ENCODE results near the gene CCDC188.

CCDC188 gene

DNA sequence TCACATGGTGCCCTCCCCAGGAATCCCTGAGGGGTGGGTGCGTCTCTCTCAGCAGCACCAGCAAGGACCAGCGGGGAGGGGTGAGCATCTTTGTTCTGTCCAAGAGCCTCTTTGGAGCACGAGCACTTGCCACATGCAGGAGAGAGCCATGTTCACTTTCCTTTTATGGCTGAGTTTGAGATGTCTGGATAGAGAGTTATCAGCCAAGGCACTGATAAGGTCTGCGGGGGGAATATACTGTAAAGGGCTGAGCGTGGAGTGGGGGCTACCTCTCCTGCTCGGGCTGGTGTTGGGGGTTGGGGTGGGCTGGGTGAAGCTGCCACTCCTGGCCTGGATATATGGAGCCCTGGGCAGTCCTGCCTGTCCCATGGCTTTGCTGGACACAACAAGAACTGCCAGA, 34.9 kb upstream of the CCDC188 start:
- DNase-seq (ENCODE audit: low read depth in 1 of 2, low spot score in 1 of 2) = no peak

DNA sequence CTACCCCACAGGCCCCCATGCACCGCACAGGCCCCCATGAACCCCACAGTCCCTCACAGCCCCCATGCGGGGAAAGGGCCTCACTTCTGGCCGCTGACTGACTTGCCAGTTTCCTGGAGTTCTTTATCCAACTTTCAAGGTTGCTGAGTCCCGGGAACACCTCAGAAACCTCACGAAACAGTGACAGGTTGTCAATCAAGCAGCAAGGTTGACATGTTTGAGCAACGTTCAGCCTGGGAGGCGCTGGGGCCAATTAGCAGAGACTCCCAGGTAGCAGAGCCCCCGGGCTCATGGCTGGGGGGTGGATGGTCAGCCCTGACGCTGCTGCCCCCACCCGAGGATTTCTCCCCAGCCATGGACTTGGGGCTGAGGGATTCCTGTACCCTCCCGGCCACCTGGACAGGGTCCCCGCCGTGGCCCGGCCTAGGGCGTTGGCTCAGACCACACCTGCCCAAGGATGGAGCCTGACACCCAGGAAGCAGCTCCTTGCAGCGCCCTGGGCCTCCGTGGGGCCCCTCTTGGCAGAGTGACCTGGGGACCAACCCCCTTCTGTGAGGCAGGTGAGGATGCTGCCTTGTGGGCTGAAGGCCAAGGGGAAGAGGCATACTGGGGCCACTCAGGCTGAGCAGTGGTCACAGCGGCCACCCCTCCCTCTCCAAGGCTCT, 33.8 kb upstream of the CCDC188 start:
- DNase-seq (ENCODE audit: low read depth in 1 of 2, low spot score in 1 of 2) = no peak

DNA sequence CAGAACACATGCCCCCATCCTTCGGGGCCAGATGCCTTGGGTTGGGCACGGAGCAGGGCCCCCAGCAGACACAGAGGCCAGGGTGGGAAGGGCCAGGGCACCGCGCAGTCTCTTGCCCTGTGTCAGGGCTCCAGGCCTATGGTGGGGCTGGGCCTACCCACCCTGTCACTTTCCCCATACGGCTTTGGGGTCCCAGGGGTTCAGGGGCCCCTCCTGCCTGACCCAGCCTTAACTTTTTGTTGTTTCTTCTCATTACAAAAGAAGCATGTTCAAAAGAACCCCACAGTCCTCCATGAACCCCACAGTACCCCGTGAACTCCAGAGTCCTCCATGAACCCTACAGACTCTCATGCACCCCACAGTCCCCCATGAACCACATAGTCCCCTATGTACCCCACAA, 33.0 kb upstream of the CCDC188 start:
- no peak for DNase-seq (ENCODE audit: low read depth in 1 of 2, low spot score in 1 of 2)

DNA sequence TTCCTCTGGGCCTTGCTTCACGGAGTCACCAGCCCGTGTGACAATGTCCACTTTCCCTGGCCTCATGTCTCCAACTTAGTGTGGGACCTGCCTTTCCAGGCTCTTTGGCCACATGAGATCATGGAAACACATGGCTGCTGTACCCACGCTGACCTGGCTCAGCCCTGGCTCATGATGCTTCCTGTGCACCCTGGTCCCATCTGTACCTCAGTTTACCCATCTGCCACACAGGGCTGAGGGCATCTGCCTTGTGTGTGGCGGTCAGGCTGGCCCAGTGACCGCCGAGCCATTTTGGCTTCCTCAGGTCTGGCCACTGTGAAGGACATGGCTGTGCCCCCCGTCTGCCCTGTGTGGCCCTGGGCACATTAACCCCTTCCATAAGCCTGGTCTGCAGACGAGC, 32.2 kb upstream of the CCDC188 start:
- DNase-seq (ENCODE audit: low read depth in 1 of 2, low spot score in 1 of 2) = no peak

GRCh38 chr22:20182365-20182764, 31.5 kb upstream of the CCDC188 start:
- DNase-seq (ENCODE audit: low read depth in 1 of 2, low spot score in 1 of 2) = no peak

- DNase-seq (ENCODE audit: low read depth in 1 of 2, low spot score in 1 of 2) = no peak
Observed at GRCh38 chr22:20181884-20182236, 31.0 kb upstream of the CCDC188 start.

GRCh38 chr22:20181194-20181883, 30.5 kb upstream of the CCDC188 start:
- DNase-seq (ENCODE audit: low read depth in 1 of 2, low spot score in 1 of 2) = no peak

DNA sequence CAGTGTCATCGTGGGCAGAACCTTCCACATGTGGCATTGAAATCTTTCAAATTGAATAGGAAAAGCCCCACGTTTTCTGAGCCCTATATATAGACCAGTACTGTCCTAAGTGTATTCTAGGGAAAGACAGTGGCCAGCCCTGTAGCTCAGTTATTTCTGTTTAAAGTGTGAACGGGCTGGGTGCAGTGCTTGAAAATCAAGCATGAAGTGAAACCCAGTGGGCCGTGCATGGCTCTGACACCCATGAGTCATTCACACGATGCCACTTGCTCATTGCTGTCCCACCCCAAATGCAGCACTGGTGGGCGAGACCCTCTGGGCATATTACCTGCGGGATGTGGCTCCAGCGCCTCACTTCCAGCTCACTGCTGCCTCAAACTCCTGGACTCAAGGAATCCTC, 29.8 kb upstream of the CCDC188 start:
- DNase-seq (ENCODE audit: low read depth in 1 of 2, low spot score in 1 of 2) = no peak

- no peak for DNase-seq (ENCODE audit: low read depth in 1 of 2, low spot score in 1 of 2)
Observed at GRCh38 chr22:20180245-20180630, 29.4 kb upstream of the CCDC188 start.

GRCh38 chr22:20179455-20180244, 28.8 kb upstream of the CCDC188 start:
- no peak for DNase-seq (ENCODE audit: low read depth in 1 of 2, low spot score in 1 of 2)

DNA sequence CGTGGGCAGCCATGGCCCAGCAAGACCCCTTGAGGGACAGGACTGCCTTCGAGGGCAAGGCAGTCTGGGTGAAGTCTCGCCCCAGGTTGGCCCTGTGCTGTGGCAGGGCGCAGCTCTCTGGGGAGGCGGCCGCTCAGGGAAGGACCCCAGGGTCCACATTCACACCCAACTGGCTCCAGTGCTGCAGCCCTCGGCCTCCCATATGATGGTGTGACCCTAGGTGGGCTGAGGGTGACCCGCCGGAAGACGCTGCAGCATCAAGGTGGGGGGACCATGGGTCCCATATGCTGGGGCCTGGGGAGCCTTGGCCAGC, 28.0 kb upstream of the CCDC188 start:
- DNase-seq (ENCODE audit: low read depth in 1 of 2, low spot score in 1 of 2) = no peak

DNA sequence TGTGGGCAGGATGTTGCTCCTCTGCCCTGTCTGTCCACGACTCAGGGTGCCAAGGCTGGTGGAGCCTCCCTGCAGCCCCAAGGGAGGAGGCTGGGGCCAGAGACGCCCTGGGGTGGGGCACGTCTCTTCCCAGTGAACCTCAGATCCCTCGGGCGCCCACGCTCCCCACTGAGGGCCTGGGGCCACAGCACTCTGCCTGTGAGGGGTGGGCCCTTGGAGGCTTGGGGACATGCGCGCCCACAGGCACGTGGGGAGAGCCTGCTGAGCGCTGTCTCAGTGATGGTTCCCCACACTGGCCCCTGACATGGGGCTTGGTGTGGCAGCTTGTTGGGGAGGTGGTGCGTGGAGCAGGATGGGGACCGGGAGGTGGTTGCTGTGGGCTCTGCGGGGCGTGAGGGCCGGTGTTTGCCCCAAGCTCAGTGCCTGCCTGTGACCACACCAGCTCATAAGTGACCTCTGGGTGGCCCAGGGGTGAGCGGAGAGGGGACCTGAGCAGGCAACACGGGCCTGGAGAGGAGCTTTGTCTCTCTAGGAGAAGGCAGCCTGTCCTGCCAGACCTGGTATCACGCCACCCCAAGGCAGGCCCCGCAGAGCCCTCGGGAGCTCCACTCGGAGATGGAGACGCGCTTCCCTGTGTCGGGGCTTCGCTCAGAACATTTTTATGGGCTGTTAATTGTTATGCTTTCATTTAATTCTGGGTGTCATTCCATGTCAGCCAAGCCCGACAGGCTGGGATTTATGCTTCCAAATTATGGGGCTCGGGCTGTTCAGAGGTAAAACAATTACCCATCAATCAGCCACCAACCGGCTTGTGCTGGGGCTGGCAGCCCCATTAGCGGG, 27.4 kb upstream of the CCDC188 start:
- DNase-seq (ENCODE audit: low read depth in 1 of 2, low spot score in 1 of 2) = no peak

- DNase-seq (ENCODE audit: low read depth in 1 of 2, low spot score in 1 of 2) = no peak
Observed at GRCh38 chr22:20177217-20177911, 26.5 kb upstream of the CCDC188 start.

DNA sequence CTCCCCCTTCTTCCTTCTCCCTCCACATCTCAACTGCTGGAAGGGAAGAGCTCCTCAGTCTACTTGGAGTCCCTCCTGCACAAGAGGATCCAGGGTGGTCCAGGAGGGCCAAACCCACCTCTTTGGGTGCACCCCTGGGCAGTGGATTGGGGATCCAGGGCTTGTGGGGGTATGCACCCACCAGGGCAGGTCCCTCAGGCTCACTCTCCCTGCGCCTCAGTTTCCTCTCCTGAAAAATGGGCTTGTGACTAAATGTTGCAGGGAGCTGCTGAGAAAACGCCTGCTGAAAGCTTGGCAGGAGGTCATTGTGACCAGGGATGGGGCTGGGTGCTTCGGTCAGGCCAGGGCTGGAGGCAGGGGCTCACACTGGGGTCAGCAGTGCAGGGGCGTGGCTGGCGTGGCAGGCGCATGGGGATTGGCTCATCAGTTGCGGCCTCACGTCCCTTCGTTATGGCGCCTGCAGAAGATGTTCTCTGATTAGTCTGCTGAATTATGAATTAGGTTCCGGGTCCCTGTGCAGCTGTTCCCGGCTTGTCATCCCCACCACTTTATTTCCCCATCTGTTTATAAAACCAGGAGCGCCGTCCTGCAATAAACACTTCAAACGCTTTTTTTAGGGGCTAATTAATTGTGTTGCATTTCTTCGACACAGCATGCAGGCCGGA, 25.7 kb upstream of the CCDC188 start:
- DNase-seq (ENCODE audit: low read depth in 1 of 2, low spot score in 1 of 2) = no peak

GRCh38 chr22:20175597-20175900, 24.7 kb upstream of the CCDC188 start:
- no peak for DNase-seq (ENCODE audit: low read depth in 1 of 2, low spot score in 1 of 2)

DNA sequence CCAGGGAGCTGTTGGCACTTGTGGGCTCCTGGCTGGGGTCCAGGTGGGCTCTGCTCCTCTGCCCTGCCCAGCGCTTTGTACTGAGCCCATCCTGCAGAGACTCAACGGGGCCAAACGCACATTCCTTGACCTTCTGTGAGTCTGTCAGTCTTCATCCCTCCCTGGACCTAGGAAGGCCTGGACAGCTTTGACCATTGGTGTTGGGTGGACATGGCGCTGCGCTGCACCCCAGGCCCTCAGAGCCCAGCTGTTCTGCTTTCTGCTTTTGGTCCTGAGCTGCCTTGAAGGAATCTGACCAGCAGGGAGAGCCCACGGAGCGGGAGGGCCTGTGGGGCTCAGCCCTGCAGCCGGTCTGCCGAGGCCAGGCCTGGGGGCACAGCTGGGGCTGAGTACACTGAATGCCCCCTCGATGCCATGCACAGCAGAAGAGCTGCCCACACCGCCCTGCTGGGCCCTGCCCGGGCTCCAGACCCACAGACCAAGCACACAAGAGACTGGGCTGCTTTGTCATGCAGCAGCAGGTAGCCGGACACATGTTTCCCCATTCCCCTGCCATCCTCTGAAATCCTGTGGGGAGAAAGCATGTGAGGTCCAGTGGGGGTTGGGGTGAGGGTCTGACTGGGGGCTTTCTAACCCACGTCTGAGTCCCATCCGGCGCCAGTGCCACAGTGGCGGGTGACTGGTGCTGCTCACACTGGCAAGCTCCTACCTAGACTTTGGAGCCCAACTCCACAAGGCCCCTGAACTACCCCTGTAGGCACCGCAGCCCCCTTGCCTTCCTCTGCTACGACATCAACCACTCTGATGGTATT, 24.1 kb upstream of the CCDC188 start:
- no peak for DNase-seq (ENCODE audit: low read depth in 1 of 2, low spot score in 1 of 2)

DNA sequence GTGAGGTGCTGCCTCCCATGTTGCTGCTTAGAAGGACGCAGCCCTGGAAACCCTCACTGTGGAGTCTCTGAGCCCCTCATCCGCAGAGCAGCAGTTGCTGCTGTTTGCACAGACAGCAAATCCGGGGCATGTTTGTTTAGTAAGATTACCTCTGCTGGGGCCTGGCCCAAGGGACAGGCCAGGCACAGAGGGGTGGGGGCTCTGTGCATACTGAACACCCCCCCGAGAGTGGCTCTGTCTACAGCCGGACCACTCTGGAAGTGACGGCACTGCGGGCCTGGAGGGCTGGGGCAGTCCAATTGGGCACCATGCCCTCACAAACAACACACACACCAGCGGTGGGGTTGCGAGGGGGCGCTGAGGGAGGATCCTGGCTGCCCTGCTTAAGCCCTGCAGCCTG, 22.9 kb upstream of the CCDC188 start:
- no peak for DNase-seq (ENCODE audit: low read depth in 1 of 2, low spot score in 1 of 2)

- no peak for DNase-seq (ENCODE audit: low read depth in 1 of 2, low spot score in 1 of 2)
Observed at GRCh38 chr22:20173246-20173645, 22.4 kb upstream of the CCDC188 start.

GRCh38 chr22:20172141-20172613, 21.3 kb upstream of the CCDC188 start:
- no peak for DNase-seq (ENCODE audit: low read depth in 1 of 2, low spot score in 1 of 2)

Data from activated CD4-positive, alpha-beta T cell treated with anti-CD3 and anti-CD28 coated beads, Interleukin-2, amount 50 U/mL, for 24 hours (primary cell).